HG03565 (cell line): ENCODE data around the gene URI1.
A peak's percentile ranks its signal among the peaks of the same experiment; 100 is the strongest.
"Not testable (repeated sequence)": the region's sequence is repeated elsewhere in the genome, so short reads cannot be mapped to it uniquely, and the experiment has no call there.

Experiments used
- ATAC-seq: cut with Tn5 transposase; IDR thresholded peaks from one replicate; pipeline ENCODE4 v1.9.1; 2021; ENCODE audit warnings: mild to moderate bottlenecking, moderate library complexity; ENCODE audit not compliant: unreplicated experiment

URI1 gene

GRCh38 chr19:29941828-29942403 is at the start of gene URI1:
URI1 (plus strand) TSS chr19:29942239; CDS start chr19:29942548, 309 bp downstream.
- peak; percentile 78 for ATAC-seq

- no peak for ATAC-seq
Measured at GRCh38 chr19:29893606-29894284, 48.3 kb upstream of the URI1 start.

- no peak for ATAC-seq
Measured at GRCh38 chr19:29896802-29897201, 45.2 kb upstream of the URI1 start.

- ATAC-seq, result no peak
Measured at GRCh38 chr19:29897466-29897865, 44.6 kb upstream of the URI1 start.

GRCh38 chr19:29904017-29904416 is 38.0 kb upstream of the URI1 start:
- no peak for ATAC-seq

GRCh38 chr19:29908963-29909944 is 32.8 kb upstream of the URI1 start:
- ATAC-seq, result no peak

GRCh38 chr19:29914933-29915332 is 27.1 kb upstream of the URI1 start:
- ATAC-seq, result no peak

- not testable (repeated sequence) for ATAC-seq
Measured at GRCh38 chr19:29915832-29916231, 26.2 kb upstream of the URI1 start.

- no peak for ATAC-seq
Measured at GRCh38 chr19:29917911-29918310, 24.1 kb upstream of the URI1 start.

- ATAC-seq, result no peak
Measured at GRCh38 chr19:29918891-29919290, 23.1 kb upstream of the URI1 start.

- no peak for ATAC-seq
Measured at GRCh38 chr19:29922972-29923371, 19.1 kb upstream of the URI1 start.

GRCh38 chr19:29923653-29924052 is 18.4 kb upstream of the URI1 start:
- ATAC-seq, result no peak

- no peak for ATAC-seq
Measured at GRCh38 chr19:29926031-29926430, 16.0 kb upstream of the URI1 start.

- no peak for ATAC-seq
Measured at GRCh38 chr19:29926801-29927200, 15.2 kb upstream of the URI1 start.

GRCh38 chr19:29927944-29928625 is 14.0 kb upstream of the URI1 start:
- peak; percentile 66 for ATAC-seq

- peak; percentile 78 for ATAC-seq
Measured at GRCh38 chr19:29928831-29929230, 13.2 kb upstream of the URI1 start.

- no peak for ATAC-seq
Measured at GRCh38 chr19:29934257-29934656, 7.8 kb upstream of the URI1 start.

- no peak for ATAC-seq
Measured at GRCh38 chr19:29934781-29935180, 7.3 kb upstream of the URI1 start.

- no peak for ATAC-seq
Measured at GRCh38 chr19:29936409-29936808, 5.6 kb upstream of the URI1 start.

- no peak for ATAC-seq
Measured at GRCh38 chr19:29939628-29940027, 2.4 kb upstream of the URI1 start.

GRCh38 chr19:29940971-29941585 is 961 bp upstream of the URI1 start:
- no peak for ATAC-seq
